NB4 (cell line): ENCODE data around the gene OVCA2.

Experiments
- CTCF ChIP-seq: IDR thresholded peaks from one replicate; pipeline ENCODE4 v1.5.1; 2012; ENCODE audit warnings: low read depth, low read length
- POLR2A ChIP-seq: IDR thresholded peaks from 2 replicates; pipeline ENCODE4 v1.6.1; 2011; ENCODE audit warnings: mild to moderate bottlenecking; ENCODE audit not compliant: insufficient read length; ENCODE audit errors: extremely low read depth

GRCh38 chr17:2047590-2047989 lies 5.8 kb downstream of the OVCA2 start:
- TF ChIP-seq CTCF (no peak), POLR2A (no peak)
